DOHH2 (cell line): ENCODE measurements around the gene GNG12.

Experiments used
- H3F3A ChIP-seq: fragments of 200-600 bp; sonication (generic), shearing (Covaris generic); 2 replicates; pipeline ENCODE4 v1.6.0; 2016; ENCODE audit warnings: antibody characterized with exemption, mild to moderate bottlenecking; ENCODE audit not compliant: control insufficient read depth, insufficient read depth
- H3K27ac ChIP-seq: fragments of 200-600 bp; sonication (generic); 2 replicates; pipeline ENCODE4 v1.5.1; 2014; ENCODE audit warnings: low read depth, mild to moderate bottlenecking, low read length, moderate library complexity
- H3K27me3 ChIP-seq: fragments of 200-600 bp; sonication (generic); 2 replicates; pipeline ENCODE4 v1.6.1; 2014; ENCODE audit warnings: mild to moderate bottlenecking, low read length, mixed read lengths; ENCODE audit not compliant: control insufficient read depth
- H3K36me3 ChIP-seq: fragments of 200-600 bp; sonication (generic); 2 replicates; pipeline ENCODE4 v1.6.1; 2014; ENCODE audit warnings: mild to moderate bottlenecking, low read length, moderate library complexity, mixed read lengths; ENCODE audit not compliant: control insufficient read depth
- H3K4me1 ChIP-seq: fragments of 200-600 bp; sonication (generic); 2 replicates; pipeline ENCODE4 v1.6.1; 2014; ENCODE audit warnings: mild to moderate bottlenecking, low read length, mixed read lengths; ENCODE audit not compliant: control insufficient read depth
- H3K4me2 ChIP-seq: fragments of 200-600 bp; sonication (generic); 2 replicates; pipeline ENCODE4 v1.6.0; 2014; ENCODE audit warnings: mild to moderate bottlenecking, low read length, moderate library complexity
- H3K4me3 ChIP-seq: fragments of 200-600 bp; sonication (generic); 2 replicates; pipeline ENCODE4 v1.5.1; 2014; ENCODE audit warnings: mild to moderate bottlenecking, low read length, mixed read lengths
- H3K79me2 ChIP-seq: fragments of 200-600 bp; sonication (generic); 2 replicates; pipeline ENCODE4 v1.6.1; 2014; ENCODE audit warnings: mild to moderate bottlenecking, low read length, mixed read lengths; ENCODE audit not compliant: control insufficient read depth
- H3K9me2 ChIP-seq: fragments of 200-600 bp; sonication (generic); replicated peaks from 2 replicates; pipeline ENCODE4 v1.6.1; 2014; ENCODE audit warnings: mild to moderate bottlenecking, low read length, mixed read lengths; ENCODE audit not compliant: control insufficient read depth
- H3K9me3 ChIP-seq: fragments of 200-600 bp; sonication (generic); 2 replicates; pipeline ENCODE4 v1.6.1; 2014; ENCODE audit warnings: antibody characterized with exemption, low read length, mixed read lengths; ENCODE audit not compliant: control insufficient read depth, insufficient read depth
- H4K20me1 ChIP-seq: fragments of 200-600 bp; sonication (generic); 2 replicates; pipeline ENCODE4 v1.6.0; 2014; ENCODE audit warnings: low read depth, mild to moderate bottlenecking, antibody characterized with exemption, low read length, moderate library complexity; ENCODE audit not compliant: control insufficient read depth, insufficient read depth
- EZH2phosphoT487 ChIP-seq: fragments of 200-600 bp; sonication (generic); IDR thresholded peaks from 2 replicates; pipeline ENCODE4 v1.6.1; 2017; ENCODE audit warnings: borderline replicate concordance, mild to moderate bottlenecking, antibody characterized with exemption, low read length, moderate library complexity, mixed read lengths
- TF ChIP-seq, protein P1 (sequence below): fragments of 200-600 bp; sonication (generic); IDR thresholded peaks from one replicate; pipeline ENCODE4 v1.5.1; 2014; ENCODE audit warnings: antibody characterized with exemption, mild to moderate bottlenecking, low read depth, low read length; ENCODE audit not compliant: poor library complexity, severe bottlenecking

GNG12 gene

DNA sequence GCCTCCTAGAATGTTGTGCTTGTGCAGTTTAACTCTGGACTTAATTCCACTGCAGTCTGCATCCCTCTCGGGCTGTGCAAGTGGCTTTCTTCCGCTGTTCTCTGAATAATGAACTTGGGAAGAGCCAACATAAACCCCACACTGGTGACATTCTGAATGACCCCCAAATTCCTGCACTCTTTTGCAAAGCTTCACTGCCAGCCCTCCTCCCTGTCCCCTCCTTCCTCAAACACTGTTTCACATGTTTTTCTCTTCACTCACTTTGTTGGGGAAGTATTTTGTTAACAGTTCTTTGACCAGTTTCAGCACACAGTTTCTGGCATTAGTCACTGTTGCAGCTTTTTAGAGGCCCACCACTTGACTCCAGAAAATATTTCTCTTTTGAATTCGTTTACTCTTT is 39.7 kb downstream of the GNG12 start:
- H3K4me1 ChIP-seq, result no peaks in the 10 kb centered on the region
- no peaks in the 10 kb centered on the region for H3K9me2 ChIP-seq
- no peaks in the 10 kb centered on the region for H3K79me2 ChIP-seq
- H3K27ac ChIP-seq, result no peak overlapping the region
- H3K4me2 ChIP-seq, result no peak overlapping the region
- no peak overlapping the region for H3K4me3 ChIP-seq
- H3K36me3 ChIP-seq, result no peaks in the 10 kb centered on the region
- H3F3A ChIP-seq, result no peaks in the 10 kb centered on the region
- H4K20me1 ChIP-seq, result no peaks in the 10 kb centered on the region
- TF ChIP-seq EZH2phosphoT487, result no peak
- TF ChIP-seq, protein P1, sequence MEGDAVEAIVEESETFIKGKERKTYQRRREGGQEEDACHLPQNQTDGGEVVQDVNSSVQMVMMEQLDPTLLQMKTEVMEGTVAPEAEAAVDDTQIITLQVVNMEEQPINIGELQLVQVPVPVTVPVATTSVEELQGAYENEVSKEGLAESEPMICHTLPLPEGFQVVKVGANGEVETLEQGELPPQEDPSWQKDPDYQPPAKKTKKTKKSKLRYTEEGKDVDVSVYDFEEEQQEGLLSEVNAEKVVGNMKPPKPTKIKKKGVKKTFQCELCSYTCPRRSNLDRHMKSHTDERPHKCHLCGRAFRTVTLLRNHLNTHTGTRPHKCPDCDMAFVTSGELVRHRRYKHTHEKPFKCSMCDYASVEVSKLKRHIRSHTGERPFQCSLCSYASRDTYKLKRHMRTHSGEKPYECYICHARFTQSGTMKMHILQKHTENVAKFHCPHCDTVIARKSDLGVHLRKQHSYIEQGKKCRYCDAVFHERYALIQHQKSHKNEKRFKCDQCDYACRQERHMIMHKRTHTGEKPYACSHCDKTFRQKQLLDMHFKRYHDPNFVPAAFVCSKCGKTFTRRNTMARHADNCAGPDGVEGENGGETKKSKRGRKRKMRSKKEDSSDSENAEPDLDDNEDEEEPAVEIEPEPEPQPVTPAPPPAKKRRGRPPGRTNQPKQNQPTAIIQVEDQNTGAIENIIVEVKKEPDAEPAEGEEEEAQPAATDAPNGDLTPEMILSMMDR, result no peak
- 0 out of 2 replicates have a peak, but pooled peaks cover 4% of the 10 kb centered on the region for H3K27me3 ChIP-seq
- no peaks in the 10 kb centered on the region for H3K9me3 ChIP-seq

DNA sequence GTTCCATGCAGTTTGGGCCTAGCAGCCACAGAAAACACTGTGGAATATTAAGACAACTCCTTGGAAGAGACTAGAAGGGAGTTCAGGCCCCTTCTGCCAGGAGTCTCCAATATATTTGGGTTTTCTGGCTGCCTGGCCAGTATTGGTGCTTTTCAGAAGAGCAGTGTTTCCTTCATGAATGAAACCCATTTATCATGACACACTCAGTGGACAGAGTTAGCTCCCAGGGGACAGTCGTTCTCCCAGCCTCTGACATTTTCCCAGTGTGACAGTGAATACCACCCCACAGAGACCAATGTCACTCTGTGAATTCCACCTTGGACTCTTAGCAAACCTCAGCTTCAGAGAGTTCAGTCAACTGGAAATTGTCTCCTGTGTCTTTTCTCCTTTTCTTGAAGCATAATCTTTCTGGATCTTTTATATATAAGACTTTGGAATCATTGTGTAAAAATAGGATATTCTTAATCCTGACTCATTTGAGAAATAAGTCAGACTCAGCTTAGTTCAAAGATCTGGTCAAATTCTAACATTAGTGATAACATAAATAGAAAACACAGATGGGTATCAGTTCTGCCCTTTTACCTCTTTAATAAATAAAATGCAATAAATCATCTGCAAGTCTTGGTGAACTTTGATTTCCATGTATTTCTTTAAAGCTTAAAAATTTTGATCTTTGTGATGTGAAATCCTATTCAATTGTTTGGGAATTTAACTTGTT is 40.4 kb downstream of the GNG12 start:
- Histone ChIP-seq H3K27ac (no peak overlapping the region), H4K20me1 (no peaks in the 10 kb centered on the region), H3K4me2 (no peak overlapping the region), H3K4me1 (no peaks in the 10 kb centered on the region), H3K4me3 (no peak overlapping the region), H3F3A (no peaks in the 10 kb centered on the region), H3K36me3 (no peaks in the 10 kb centered on the region), H3K9me3 (no peaks in the 10 kb centered on the region), H3K9me2 (no peaks in the 10 kb centered on the region), H3K27me3 (0 out of 2 replicates have a peak, but pooled peaks cover 4% of the 10 kb centered on the region), H3K79me2 (no peaks in the 10 kb centered on the region)
- no peak for TF ChIP-seq EZH2phosphoT487
- TF ChIP-seq, protein P1, result no peak

DNA sequence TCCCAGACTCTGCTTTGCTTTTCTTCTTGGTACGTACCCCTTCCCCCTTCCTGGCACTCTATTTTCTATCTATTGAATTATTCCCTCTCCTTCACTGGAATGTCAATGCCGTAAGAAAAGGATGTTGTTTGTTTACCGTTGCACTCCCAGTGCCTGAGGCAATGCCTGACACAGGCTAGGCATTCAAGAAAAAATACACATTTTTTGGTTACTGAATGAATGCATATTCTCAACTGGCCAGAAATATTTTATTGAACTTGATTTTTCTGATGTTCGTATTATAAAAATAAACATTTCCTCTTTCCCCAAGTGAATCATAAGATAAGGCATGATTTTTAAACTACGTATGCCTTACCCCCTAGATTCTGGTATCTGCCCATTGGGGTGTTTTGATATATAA is 41.2 kb downstream of the GNG12 start:
- no peak overlapping the region for H3K4me3 ChIP-seq
- 0 out of 2 replicates have a peak, but pooled peaks cover 4% of the 10 kb centered on the region for H3K27me3 ChIP-seq
- H3K79me2 ChIP-seq, result no peaks in the 10 kb centered on the region
- no peaks in the 10 kb centered on the region for H4K20me1 ChIP-seq
- TF ChIP-seq, protein P1, result no peak
- no peak for TF ChIP-seq EZH2phosphoT487
- H3K9me2 ChIP-seq, result no peaks in the 10 kb centered on the region
- no peaks in the 10 kb centered on the region for H3K9me3 ChIP-seq
- no peaks in the 10 kb centered on the region for H3F3A ChIP-seq
- no peaks in the 10 kb centered on the region for H3K4me1 ChIP-seq
- no peak overlapping the region for H3K27ac ChIP-seq
- H3K36me3 ChIP-seq, result no peaks in the 10 kb centered on the region
- no peak overlapping the region for H3K4me2 ChIP-seq
